GM18951 (cell line): ENCODE measurements around the gene CTSH.

Source experiments
- POLR2A ChIP-seq: IDR thresholded peaks from 4 replicates; pipeline ENCODE4 v1.6.1; 2011; ENCODE audit warnings: mild to moderate bottlenecking; ENCODE audit not compliant: insufficient read length, insufficient read depth; ENCODE audit errors: extremely low read depth
- in situ Hi-C: fragments of 300-500 bp; cut with MboI; formaldehyde crosslinking; loops from one replicate; pipeline ENCODE4 v1.12.0; 2022; ENCODE audit warnings: low sequenced_read_pairs, mixed read lengths, inconsistent platforms; ENCODE audit not compliant: unreplicated experiment

CTSH gene

DNA sequence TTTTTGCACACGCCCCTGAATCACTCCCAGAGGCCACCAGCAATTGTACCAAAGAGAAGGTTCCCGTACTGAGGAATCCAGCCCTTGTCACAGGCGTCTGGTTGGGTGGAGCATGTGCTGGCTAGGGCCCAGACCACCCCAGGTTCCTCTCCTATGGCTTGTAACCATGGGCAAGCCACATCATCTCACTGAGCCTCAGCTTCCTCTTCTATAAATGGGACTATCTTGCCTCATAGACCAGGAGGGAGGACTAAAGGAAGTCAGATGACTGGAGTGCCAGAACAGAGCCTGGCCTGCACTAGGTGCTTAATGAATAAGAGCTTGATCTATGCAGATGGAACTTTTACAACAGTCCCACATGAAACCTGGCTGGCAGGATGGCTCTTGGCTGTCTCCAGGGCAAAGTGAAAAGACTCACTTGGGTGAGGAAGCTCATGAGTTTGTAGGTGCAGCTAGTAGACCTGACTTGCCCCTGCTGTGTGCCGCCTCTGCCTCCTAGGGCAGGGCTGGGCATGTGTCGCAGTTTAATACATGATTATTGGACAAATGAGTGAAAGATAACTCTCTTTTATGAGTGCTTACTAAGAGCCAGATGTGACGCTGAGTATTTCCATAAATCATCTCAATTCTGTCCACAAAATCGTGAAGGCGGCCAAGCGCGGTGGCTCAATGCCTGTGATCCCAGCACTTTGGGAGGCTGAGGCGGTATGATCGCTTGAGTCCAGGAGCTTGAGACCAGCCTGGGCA lies 29.3 kb downstream of the CTSH start:
- TF ChIP-seq POLR2A: no peak
- in situ Hi-C loops: loop anchor here (10.0 to 25.0 kb wide), 2 partner anchors 69 to 272 kb away; no protein-coding TSS in a partner anchor

DNA sequence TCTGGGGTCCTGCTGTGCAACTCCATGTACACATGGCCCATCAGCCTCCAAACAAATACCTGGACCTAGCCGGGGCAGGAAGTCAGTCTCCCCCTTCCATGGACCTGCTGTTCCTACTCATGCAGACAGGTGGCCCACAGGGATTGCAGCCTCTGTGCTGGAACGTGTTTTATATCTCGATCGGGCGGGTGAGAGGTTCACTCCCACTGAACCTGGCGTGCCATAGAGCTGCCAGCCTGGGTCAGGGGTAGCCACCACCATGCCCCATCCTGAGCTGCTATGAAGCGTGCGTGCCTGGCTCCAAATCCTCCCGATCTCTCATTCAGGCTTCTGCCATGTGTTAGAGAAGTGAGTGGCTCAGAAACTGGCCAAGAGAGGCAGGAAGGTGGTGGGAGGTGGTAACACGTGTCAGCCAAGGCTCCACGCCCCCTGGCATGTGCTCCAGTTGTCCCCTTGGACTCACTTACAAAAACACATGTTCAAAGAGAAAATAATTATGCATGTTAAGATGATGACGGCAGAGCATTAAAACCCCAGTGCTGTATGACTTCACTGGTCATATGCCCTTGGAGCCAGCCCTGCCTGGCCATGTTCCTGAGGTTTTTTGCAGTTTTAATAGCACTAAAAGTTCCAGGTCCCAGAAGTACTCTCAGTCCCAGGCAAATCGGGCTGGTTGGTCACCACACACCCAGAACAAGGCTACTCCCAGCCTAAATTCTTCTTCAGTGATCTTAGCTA lies 30.6 kb downstream of the CTSH start:
- in situ Hi-C loops: loop anchor here (10.0 to 25.0 kb wide), 2 partner anchors 71 to 273 kb away; no protein-coding TSS in a partner anchor
- TF ChIP-seq POLR2A: no peak

DNA sequence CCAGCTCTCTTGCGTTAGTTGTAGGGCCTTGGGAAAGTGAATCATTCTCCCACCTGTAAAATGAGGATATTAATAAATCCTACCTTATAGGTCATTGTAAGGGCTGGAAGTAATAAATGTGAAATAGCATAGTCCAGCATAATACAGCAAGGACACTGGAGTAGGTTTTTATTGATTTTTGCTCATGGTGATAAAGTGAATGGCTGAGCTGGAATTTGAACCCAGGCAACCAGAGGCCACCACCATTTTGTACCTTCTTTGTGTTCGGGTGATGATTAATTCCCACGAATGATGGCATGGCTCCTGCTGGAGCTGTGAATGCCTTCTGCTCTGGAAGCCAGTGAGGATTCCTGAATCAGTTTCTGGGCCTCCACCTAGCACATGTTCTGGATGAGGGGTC lies 31.8 kb downstream of the CTSH start:
- no peak for TF ChIP-seq POLR2A
- in situ Hi-C loops: loop anchor here (10.0 to 25.0 kb wide), 2 partner anchors 72 to 274 kb away; no protein-coding TSS in a partner anchor

DNA sequence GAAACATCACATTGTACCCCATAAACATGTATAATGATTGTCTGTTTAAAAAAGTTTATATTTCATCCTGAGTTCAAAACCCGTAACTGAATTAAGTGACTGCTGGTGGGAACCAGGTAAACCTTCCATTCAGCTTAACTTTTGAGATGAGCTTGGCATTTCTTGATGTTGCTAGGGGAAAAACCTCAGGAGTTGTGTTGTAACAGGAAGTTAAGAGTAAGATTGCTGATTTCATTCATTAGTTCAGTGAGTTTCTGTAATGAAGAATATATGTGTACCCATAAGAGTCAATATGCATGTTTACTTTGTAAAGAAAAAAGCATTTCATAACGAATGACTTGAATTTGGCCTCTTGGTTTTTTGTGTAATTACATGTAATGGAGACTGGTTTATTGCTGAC lies 32.5 kb downstream of the CTSH start:
- in situ Hi-C loops: loop anchor here (10.0 to 25.0 kb wide), 2 partner anchors 72 to 275 kb away; no protein-coding TSS in a partner anchor

DNA sequence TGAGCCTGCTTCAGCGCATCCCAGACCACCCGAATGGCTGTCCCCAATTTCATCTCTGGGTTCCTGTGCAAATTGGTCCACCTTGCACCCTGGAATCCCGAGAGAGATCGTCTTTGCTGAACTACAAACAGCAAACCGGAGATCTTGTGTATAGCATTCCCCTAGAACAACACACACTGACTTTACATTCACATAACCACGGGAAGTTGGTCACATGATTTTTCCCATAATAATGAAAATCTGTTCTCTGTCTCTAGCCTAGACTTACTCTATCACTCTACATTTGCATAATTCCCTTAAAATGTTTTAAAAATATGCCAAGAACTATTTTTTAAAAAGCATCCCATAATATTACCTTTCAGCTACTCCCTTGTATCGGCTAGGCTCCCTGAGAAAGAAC lies 34.6 kb downstream of the CTSH start:
- in situ Hi-C loops: loop anchor here (10.0 to 25.0 kb wide), 2 partner anchors 75 to 277 kb away; no protein-coding TSS in a partner anchor
- no peak for TF ChIP-seq POLR2A

More for the DNA sequence above, 32.5 kb downstream of the CTSH start:
- TF ChIP-seq POLR2A: no peak

DNA sequence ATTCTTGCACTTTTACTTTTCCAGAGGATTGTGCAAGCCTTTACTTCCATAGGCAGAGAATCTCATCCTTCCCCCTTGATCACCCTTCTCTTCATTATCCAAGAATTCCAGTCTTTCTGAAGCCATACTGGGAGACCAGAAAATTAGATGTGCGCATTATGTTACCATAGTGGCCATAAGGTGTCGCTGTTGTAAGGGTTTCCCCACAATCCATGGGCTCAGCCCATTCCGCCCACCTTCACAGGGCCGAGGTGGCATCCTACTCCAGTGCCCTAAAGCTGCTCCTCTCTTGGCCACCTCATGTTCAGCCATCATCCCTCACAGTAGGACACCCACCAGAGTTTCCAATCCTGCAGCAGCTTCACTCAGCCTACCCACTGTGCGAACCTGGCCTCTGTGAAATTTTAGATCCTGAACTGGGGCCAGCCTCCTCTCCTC lies 35.0 kb downstream of the CTSH start:
- TF ChIP-seq POLR2A: no peak
- in situ Hi-C loops: loop anchor here (10.0 to 25.0 kb wide), 2 partner anchors 75 to 277 kb away; no protein-coding TSS in a partner anchor

DNA sequence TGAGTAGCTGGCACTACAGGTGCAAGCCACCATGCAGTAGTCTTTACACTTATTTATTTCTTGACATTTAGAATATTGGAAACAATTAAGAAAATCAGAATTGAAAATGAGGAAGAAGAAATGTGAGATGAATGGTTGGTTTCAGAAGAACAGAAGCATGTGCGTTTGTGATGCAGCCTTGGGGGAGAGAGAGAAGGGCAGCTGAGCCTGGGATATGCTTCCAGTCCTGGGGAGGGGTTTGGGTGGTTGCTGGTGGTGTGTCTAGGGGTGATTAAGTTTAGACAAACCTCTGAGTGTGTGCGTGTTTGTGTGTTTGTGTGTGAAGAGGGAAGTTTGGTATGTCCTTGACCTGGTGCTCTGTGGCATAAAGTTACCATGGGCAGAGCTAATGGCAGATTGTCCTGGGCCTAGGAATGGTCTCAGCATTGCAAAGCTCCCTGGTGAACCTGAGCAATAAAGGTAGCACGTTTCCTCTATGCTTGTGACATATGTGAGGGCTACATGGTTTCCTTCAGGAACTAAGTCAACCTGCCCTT lies 35.6 kb downstream of the CTSH start:
- in situ Hi-C loops: loop anchor here (25.0 kb wide), 1 partner anchor 278 kb away; no protein-coding TSS in a partner anchor

DNA sequence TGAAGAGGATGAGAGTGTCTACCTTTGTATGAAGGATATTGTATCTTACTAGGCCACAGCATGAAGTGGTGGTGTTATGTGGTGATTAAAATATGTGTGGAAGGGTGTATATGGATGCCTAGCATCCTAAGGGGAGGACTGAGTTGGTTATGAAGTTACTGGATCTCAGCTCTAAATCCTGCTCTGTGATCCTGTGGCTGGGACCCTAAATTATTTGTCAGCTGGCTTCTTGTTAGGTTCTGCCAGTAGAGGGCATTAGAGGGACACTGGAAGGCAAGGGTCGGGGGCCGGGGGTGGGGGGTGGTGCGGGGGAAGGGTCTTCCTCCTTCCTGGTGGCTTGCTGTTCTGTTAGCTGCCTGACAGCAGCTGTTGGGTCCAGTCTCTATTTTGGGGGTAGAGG lies 37.3 kb downstream of the CTSH start:
- no peak for TF ChIP-seq POLR2A
- in situ Hi-C loops: loop anchor here (25.0 kb wide), 1 partner anchor 280 kb away; no protein-coding TSS in a partner anchor

More for the DNA sequence above, 35.6 kb downstream of the CTSH start:
- TF ChIP-seq POLR2A: peak; percentile 23

DNA sequence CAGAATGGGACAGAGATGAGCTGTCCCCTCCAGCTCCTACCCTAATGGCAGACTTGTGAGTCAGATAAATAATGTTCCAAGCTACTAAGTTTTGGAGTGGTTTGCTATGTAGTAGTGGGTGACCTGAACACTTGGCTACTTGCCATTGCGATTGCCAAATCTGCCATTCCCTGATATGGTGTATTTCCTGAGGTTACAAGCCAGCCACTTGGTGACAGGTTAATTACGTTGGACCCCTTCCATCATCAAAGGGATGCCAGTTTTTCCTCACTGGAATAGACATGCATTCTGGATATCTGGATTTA lies 38.6 kb downstream of the CTSH start:
- in situ Hi-C loops: loop anchor here (25.0 kb wide), 1 partner anchor 281 kb away; no protein-coding TSS in a partner anchor

DNA sequence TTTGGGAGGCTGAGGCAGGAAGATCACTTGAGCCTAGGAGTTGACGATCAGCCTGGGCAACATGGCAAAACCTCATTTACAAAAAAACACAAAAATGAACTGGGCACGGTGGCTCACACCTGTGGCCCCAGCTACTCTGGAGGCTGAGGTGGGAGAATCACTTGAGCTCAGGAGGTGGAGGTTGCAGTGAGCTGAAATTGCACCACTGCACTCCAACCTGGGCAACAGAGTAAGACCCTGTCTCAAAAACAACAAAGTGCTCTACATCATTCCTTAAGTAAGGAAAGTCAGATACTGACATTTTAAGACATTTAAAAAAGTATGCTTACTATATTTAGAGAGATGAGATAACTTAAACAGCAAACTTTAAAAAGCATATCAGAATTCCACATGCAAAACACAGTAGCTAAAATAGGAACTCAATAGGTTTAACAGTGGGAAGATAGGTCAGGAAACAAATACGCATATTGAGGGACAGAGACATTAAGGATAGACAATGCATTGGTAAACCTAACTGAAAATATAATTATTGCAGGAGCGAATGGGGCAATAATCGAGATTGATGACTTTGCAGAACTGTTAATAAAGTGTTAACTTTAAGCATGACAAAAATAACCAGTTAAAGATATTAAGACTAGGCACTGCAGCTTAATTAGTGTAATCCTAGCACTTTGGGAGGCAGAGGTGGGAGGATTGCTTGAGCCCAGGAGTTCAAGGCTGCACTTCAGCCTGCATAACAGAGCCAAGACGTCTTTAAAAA lies 40.1 kb downstream of the CTSH start:
- TF ChIP-seq POLR2A: no peak
- in situ Hi-C loops: loop anchor here (25.0 kb wide), 1 partner anchor 283 kb away; no protein-coding TSS in a partner anchor

More for the DNA sequence above, 38.6 kb downstream of the CTSH start:
- no peak for TF ChIP-seq POLR2A

DNA sequence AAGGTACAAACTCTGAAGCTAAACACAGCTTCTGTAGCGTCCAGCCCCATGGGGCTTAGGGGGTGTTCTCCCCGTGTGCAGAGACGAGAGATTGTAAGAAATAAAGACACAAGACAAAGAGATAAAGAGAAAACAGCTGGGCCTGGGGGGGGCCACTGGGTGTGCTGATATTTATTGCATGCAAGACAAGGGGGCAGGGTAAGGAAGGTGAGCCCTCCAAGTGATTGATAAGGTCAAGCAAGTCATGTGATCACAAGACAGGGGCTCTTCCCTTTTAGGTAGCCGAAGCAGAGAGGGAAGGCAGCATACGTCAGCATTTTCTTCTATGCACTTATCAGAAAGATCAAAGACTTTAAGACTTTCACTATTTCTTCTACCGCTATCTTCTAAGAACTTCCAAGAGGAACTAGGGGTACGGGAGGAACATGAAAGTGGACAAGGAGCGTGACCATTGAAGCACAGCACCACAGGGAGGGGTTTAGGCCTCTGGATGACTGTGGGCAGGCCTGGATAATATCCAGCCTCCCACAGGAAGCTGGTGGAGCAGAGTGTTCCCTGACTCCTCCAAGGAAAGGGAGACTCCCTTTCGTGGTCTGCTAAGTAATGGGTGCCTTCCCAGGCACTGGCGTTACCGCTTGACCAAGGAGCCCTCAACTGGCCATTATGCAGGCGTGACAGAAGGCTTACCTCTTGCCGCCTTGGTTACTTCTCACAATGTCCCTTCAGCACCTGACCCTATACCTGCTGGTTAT lies 42.4 kb downstream of the CTSH start:
- in situ Hi-C loops: loop anchor here (25.0 kb wide), 1 partner anchor 285 kb away; no protein-coding TSS in a partner anchor

DNA sequence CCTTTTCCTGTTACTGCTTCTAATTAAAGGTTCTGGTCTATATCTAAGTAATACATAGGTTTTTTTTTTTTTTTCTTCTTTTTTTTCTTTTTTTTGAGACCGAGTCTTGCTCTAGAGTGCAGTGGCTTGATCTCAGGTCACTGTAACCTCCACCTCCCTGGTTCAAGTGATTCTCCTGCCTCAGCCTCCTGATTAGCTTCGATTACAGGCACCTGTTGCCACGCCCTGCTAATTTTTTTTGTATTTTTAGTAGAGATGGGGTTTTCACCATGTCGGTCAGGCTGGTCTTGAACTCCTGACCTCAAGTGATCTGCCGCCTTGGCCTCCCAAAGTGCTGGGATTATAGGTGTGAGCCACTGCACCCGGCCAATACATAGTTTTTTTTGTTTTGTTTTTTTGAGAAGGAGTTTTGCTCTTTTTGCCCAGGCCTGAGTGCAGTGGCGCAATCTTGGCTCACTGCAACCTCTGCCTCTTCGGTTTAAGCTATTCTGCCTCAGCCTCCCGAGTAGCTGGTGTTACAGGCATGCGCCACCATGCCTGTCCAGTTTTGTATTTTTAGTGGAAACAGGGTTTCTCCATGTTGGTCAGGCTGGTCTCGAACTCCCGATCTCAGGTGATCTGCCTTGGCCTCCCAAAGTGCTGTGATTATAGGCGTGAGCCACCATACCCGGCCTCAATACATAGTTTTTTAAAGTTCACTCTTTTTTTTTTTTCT lies 43.9 kb downstream of the CTSH start:
- in situ Hi-C loops: loop anchor here (25.0 kb wide), 1 partner anchor 286 kb away; no protein-coding TSS in a partner anchor
